IgD-negative memory B cell (primary cell): ENCODE measurements around the gene SLC39A10. TPM values are rescaled to one million over a fixed set of nuclear protein-coding genes. Genes with fewer than 3 reads are reported as not detected.

Experiments
- H3K27ac Mint-ChIP-seq, 3 donors: one replicate each; pipeline ENCODE4 v1.8.0; 2020 to 2022; ENCODE audit warnings: mild to moderate bottlenecking in 3 of 3, mixed read lengths in 3 of 3, moderate library complexity in 1 of 3
- H3K27me3 Mint-ChIP-seq: one replicate; pipeline ENCODE4 v1.8.0; 2021; ENCODE audit warnings: mixed read lengths
- H3K36me3 Mint-ChIP-seq: one replicate; pipeline ENCODE4 v1.8.0; 2020; ENCODE audit warnings: mild to moderate bottlenecking, mixed read lengths
- H3K4me1 Mint-ChIP-seq, 3 donors: one replicate each; pipeline ENCODE4 v1.8.0; 2020 to 2022; ENCODE audit warnings: mixed read lengths in 3 of 3, mild to moderate bottlenecking in 1 of 3
- H3K4me3 Mint-ChIP-seq, 4 donors: one replicate each; pipeline ENCODE4 v1.8.0; 2020 to 2022; ENCODE audit warnings: mild to moderate bottlenecking in 4 of 4, mixed read lengths in 4 of 4, moderate library complexity in 3 of 4
- H3K9me3 Mint-ChIP-seq, 3 donors: one replicate each; pipeline ENCODE4 v1.8.0; 2020 to 2021; ENCODE audit warnings: mixed read lengths in 3 of 3, mild to moderate bottlenecking in 1 of 3
- polyA plus RNA-seq: library from polyadenylated mRNA; unstranded; fragments of 300-500 nt; fragmentation: Illumina TruSeq; gene quantifications from one replicate; pipeline ENCODE4 v1.2.3, GENCODE V29; 2021

The SLC39A10 gene
- polyA plus RNA-seq, 1 donor from 2014 or later: 11.2 TPM

- H3K27me3 Mint-ChIP-seq: no peaks in the 10 kb centered on the region
- no peak overlapping the region for H3K27ac Mint-ChIP-seq
- peaks cover 0 to 3% (median under 1%) of the 10 kb centered on the region in 3 donors for H3K9me3 Mint-ChIP-seq
- peaks cover 0 to 3% (median 3%) of the 10 kb centered on the region in 3 donors for H3K4me1 Mint-ChIP-seq
- peaks cover 14% of the 10 kb centered on the region for H3K36me3 Mint-ChIP-seq
- H3K4me3 Mint-ChIP-seq: no peak overlapping the region
Measured at GRCh38 chr2:195706161-195706900, 49.3 kb downstream of the SLC39A10 start.

GRCh38 chr2:195709901-195710806, 53.1 kb downstream of the SLC39A10 start:
- peaks cover 0 to 3% (median 0%) of the 10 kb centered on the region in 3 donors for H3K9me3 Mint-ChIP-seq
- no peak overlapping the region for H3K4me3 Mint-ChIP-seq
- H3K27me3 Mint-ChIP-seq: no peaks in the 10 kb centered on the region
- H3K27ac Mint-ChIP-seq: no peak overlapping the region
- H3K36me3 Mint-ChIP-seq: peaks cover 9% of the 10 kb centered on the region
- peaks cover 6 to 15% (median 7%) of the 10 kb centered on the region in 3 donors for H3K4me1 Mint-ChIP-seq

GRCh38 chr2:195711478-195711877, 54.5 kb downstream of the SLC39A10 start:
- H3K4me3 Mint-ChIP-seq: no peak overlapping the region
- no peaks in the 10 kb centered on the region for H3K27me3 Mint-ChIP-seq
- peak overlapping the region in 1 of 3 donors; percentile 25 for H3K27ac Mint-ChIP-seq
- peaks cover 0 to 3% (median 0%) of the 10 kb centered on the region in 3 donors for H3K9me3 Mint-ChIP-seq
- peaks cover 6 to 15% (median 7%) of the 10 kb centered on the region in 3 donors for H3K4me1 Mint-ChIP-seq
- H3K36me3 Mint-ChIP-seq: peaks cover 12% of the 10 kb centered on the region

- no peaks in the 10 kb centered on the region for H3K27me3 Mint-ChIP-seq
- H3K4me1 Mint-ChIP-seq: peaks cover 5 to 11% (median 7%) of the 10 kb centered on the region in 3 donors
- H3K36me3 Mint-ChIP-seq: peaks cover 18% of the 10 kb centered on the region
- H3K4me3 Mint-ChIP-seq: no peak overlapping the region
- H3K27ac Mint-ChIP-seq: no peak overlapping the region
- no peaks in the 10 kb centered on the region for H3K9me3 Mint-ChIP-seq
Measured at GRCh38 chr2:195716466-195716865, 59.4 kb downstream of the SLC39A10 start.

GRCh38 chr2:195721042-195721441, 64.0 kb downstream of the SLC39A10 start:
- H3K4me3 Mint-ChIP-seq: no peak overlapping the region
- no peak overlapping the region for H3K27ac Mint-ChIP-seq
- no peaks in the 10 kb centered on the region for H3K9me3 Mint-ChIP-seq
- peaks cover 16% of the 10 kb centered on the region for H3K36me3 Mint-ChIP-seq
- H3K4me1 Mint-ChIP-seq: peaks cover 0 to 1% (median 1%) of the 10 kb centered on the region in 3 donors
- no peaks in the 10 kb centered on the region for H3K27me3 Mint-ChIP-seq

GRCh38 chr2:195722075-195722474, 65.0 kb downstream of the SLC39A10 start:
- no peaks in the 10 kb centered on the region for H3K27me3 Mint-ChIP-seq
- H3K4me1 Mint-ChIP-seq: peaks cover 0 to 1% (median 1%) of the 10 kb centered on the region in 3 donors
- no peaks in the 10 kb centered on the region for H3K9me3 Mint-ChIP-seq
- no peak overlapping the region for H3K4me3 Mint-ChIP-seq
- peaks cover 12% of the 10 kb centered on the region for H3K36me3 Mint-ChIP-seq
- H3K27ac Mint-ChIP-seq: no peak overlapping the region

GRCh38 chr2:195727106-195727505, 70.1 kb downstream of the SLC39A10 start:
- peaks cover 0 to 6% (median 0%) of the 10 kb centered on the region in 3 donors for H3K9me3 Mint-ChIP-seq
- H3K27ac Mint-ChIP-seq: no peak overlapping the region
- no peak overlapping the region for H3K4me3 Mint-ChIP-seq
- H3K4me1 Mint-ChIP-seq: no peaks in the 10 kb centered on the region
- peaks cover 25% of the 10 kb centered on the region for H3K36me3 Mint-ChIP-seq
- no peaks in the 10 kb centered on the region for H3K27me3 Mint-ChIP-seq

GRCh38 chr2:195730912-195731311, 73.9 kb downstream of the SLC39A10 start:
- H3K4me1 Mint-ChIP-seq: peaks cover 0 to 2% (median 2%) of the 10 kb centered on the region in 3 donors
- H3K27ac Mint-ChIP-seq: no peak overlapping the region
- H3K9me3 Mint-ChIP-seq: peaks cover 0 to 6% (median 0%) of the 10 kb centered on the region in 3 donors
- no peaks in the 10 kb centered on the region for H3K27me3 Mint-ChIP-seq
- no peak overlapping the region for H3K4me3 Mint-ChIP-seq
- H3K36me3 Mint-ChIP-seq: peaks cover 27% of the 10 kb centered on the region

GRCh38 chr2:195732574-195732973, 75.5 kb downstream of the SLC39A10 start:
- Mint-ChIP-seq H3K4me1 (peaks cover 0 to 2% (median 2%) of the 10 kb centered on the region in 3 donors), H3K27ac (no peak overlapping the region), H3K9me3 (peaks cover 0 to 6% (median 0%) of the 10 kb centered on the region in 3 donors), H3K27me3 (no peaks in the 10 kb centered on the region), H3K36me3 (peaks cover 27% of the 10 kb centered on the region), H3K4me3 (no peak overlapping the region)

- Mint-ChIP-seq H3K27me3 (no peaks in the 10 kb centered on the region), H3K4me1 (peaks cover 0 to 2% (median 2%) of the 10 kb centered on the region in 3 donors), H3K9me3 (peaks cover 0 to 6% (median 0%) of the 10 kb centered on the region in 3 donors), H3K4me3 (no peak overlapping the region), H3K27ac (no peak overlapping the region), H3K36me3 (peaks cover 29% of the 10 kb centered on the region)
Measured at GRCh38 chr2:195733831-195734230, 76.8 kb downstream of the SLC39A10 start.

GRCh38 chr2:195734395-195734794, 77.4 kb downstream of the SLC39A10 start:
- no peak overlapping the region for H3K4me3 Mint-ChIP-seq
- peaks cover 0 to 2% (median 2%) of the 10 kb centered on the region in 3 donors for H3K4me1 Mint-ChIP-seq
- H3K36me3 Mint-ChIP-seq: peaks cover 27% of the 10 kb centered on the region
- no peaks in the 10 kb centered on the region for H3K27me3 Mint-ChIP-seq
- peaks cover 0 to 6% (median 0%) of the 10 kb centered on the region in 3 donors for H3K9me3 Mint-ChIP-seq
- H3K27ac Mint-ChIP-seq: no peak overlapping the region

GRCh38 chr2:195734931-195735330, 77.9 kb downstream of the SLC39A10 start:
- H3K4me1 Mint-ChIP-seq: peaks cover 0 to 2% (median 2%) of the 10 kb centered on the region in 3 donors
- peaks cover 0 to 6% (median 0%) of the 10 kb centered on the region in 3 donors for H3K9me3 Mint-ChIP-seq
- no peak overlapping the region for H3K4me3 Mint-ChIP-seq
- H3K36me3 Mint-ChIP-seq: peaks cover 30% of the 10 kb centered on the region
- no peaks in the 10 kb centered on the region for H3K27me3 Mint-ChIP-seq
- no peak overlapping the region for H3K27ac Mint-ChIP-seq

GRCh38 chr2:195735347-195735746, 78.3 kb downstream of the SLC39A10 start:
- H3K4me3 Mint-ChIP-seq: no peak overlapping the region
- peaks cover 0 to 2% (median 2%) of the 10 kb centered on the region in 3 donors for H3K4me1 Mint-ChIP-seq
- no peaks in the 10 kb centered on the region for H3K27me3 Mint-ChIP-seq
- peaks cover 0 to 6% (median 0%) of the 10 kb centered on the region in 3 donors for H3K9me3 Mint-ChIP-seq
- peaks cover 26% of the 10 kb centered on the region for H3K36me3 Mint-ChIP-seq
- H3K27ac Mint-ChIP-seq: no peak overlapping the region

GRCh38 chr2:195737511-195738325, 80.7 kb downstream of the SLC39A10 start:
- Mint-ChIP-seq H3K9me3 (peaks cover 0 to 3% (median 0%) of the 10 kb centered on the region in 3 donors), H3K4me1 (peaks cover 0 to 2% (median 0%) of the 10 kb centered on the region in 3 donors), H3K4me3 (no peak overlapping the region), H3K27me3 (no peaks in the 10 kb centered on the region), H3K27ac (no peak overlapping the region), H3K36me3 (peaks cover 16% of the 10 kb centered on the region)
